PFSK-1 (cell line): ENCODE measurements around the gene DIP2B.

ENCODE experiments used
- POLR2AphosphoS5 ChIP-seq: IDR thresholded peaks from 2 replicates; pipeline ENCODE4 v1.6.1; 2012; ENCODE audit warnings: low read depth, mild to moderate bottlenecking, control low read depth, low read length, moderate library complexity
- SIN3A ChIP-seq: IDR thresholded peaks from 2 replicates; pipeline ENCODE4 v1.6.1; 2012; ENCODE audit warnings: mild to moderate bottlenecking, low read length, moderate library complexity, borderline replicate concordance; ENCODE audit not compliant: insufficient read depth
- TAF1 ChIP-seq: IDR thresholded peaks from 2 replicates; pipeline ENCODE4 v1.6.1; 2012; ENCODE audit warnings: low read length, control low read depth, borderline replicate concordance; ENCODE audit not compliant: insufficient read depth
- TF ChIP-seq, protein P1 (sequence below), 2 experiments: IDR thresholded peaks; 2 replicates each; pipeline versions ENCODE4 v1.6.1 to v1.8.0; 2011 to 2012; ENCODE audit warnings: low read depth in 2 of 2, low read length in 2 of 2, control low read depth in 1 of 2, inconsistent platforms in 1 of 2, mild to moderate bottlenecking in 1 of 2, moderate library complexity in 1 of 2; ENCODE audit not compliant: insufficient read depth in 1 of 2

DNA sequence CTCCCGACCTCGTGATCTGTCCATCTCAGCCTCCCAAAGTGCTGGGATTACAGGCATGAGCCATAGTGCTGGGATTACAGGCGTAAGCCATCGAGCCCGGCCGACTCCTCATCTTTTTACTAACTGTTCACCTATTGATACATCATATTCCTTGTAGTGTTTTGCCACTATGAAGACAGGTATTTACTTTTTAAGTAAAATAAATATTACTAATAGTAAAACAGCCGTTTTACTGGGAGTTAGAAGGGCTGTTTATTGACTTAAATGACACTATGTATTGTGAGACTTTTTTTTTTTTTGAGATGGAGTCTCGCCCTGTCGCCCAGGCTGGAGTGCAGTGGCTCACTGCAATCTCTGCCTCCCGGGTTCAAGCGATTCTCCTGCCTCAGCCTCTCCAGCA is 51.5 kb downstream of the DIP2B start:
- TF ChIP-seq, protein P1, sequence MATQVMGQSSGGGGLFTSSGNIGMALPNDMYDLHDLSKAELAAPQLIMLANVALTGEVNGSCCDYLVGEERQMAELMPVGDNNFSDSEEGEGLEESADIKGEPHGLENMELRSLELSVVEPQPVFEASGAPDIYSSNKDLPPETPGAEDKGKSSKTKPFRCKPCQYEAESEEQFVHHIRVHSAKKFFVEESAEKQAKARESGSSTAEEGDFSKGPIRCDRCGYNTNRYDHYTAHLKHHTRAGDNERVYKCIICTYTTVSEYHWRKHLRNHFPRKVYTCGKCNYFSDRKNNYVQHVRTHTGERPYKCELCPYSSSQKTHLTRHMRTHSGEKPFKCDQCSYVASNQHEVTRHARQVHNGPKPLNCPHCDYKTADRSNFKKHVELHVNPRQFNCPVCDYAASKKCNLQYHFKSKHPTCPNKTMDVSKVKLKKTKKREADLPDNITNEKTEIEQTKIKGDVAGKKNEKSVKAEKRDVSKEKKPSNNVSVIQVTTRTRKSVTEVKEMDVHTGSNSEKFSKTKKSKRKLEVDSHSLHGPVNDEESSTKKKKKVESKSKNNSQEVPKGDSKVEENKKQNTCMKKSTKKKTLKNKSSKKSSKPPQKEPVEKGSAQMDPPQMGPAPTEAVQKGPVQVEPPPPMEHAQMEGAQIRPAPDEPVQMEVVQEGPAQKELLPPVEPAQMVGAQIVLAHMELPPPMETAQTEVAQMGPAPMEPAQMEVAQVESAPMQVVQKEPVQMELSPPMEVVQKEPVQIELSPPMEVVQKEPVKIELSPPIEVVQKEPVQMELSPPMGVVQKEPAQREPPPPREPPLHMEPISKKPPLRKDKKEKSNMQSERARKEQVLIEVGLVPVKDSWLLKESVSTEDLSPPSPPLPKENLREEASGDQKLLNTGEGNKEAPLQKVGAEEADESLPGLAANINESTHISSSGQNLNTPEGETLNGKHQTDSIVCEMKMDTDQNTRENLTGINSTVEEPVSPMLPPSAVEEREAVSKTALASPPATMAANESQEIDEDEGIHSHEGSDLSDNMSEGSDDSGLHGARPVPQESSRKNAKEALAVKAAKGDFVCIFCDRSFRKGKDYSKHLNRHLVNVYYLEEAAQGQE (IDR thresholded peaks at IDR 0.05; ENCODE audit: insufficient read depth in 1 of 2, low read depth in 2 of 2, low read length in 2 of 2): no peak
- TF ChIP-seq POLR2AphosphoS5 (no peak), TAF1 (no peak), SIN3A (no peak)
